PFSK-1 (cell line): ENCODE results near the gene ADGRL3.

Experiments
- FOXP2 ChIP-seq: optimal IDR thresholded peaks from 2 replicates; pipeline ENCODE3; 2011; ENCODE audit warnings: borderline replicate concordance, control low read depth, inconsistent platforms; ENCODE audit not compliant: insufficient read depth; ENCODE audit errors: extremely low read length, extremely low read depth
- POLR2AphosphoS5 ChIP-seq: IDR thresholded peaks from 2 replicates; pipeline ENCODE4 v1.6.1; 2012; ENCODE audit warnings: low read depth, mild to moderate bottlenecking, control low read depth, low read length, moderate library complexity
- REST ChIP-seq, 2 experiments: IDR thresholded peaks; 2 replicates each; pipeline versions ENCODE4 v1.6.1 to v1.8.0; 2011 to 2012; ENCODE audit warnings: low read depth in 2 of 2, low read length in 2 of 2, control low read depth in 1 of 2, inconsistent platforms in 1 of 2, mild to moderate bottlenecking in 1 of 2, moderate library complexity in 1 of 2; ENCODE audit not compliant: insufficient read depth in 1 of 2
- SIN3A ChIP-seq: IDR thresholded peaks from 2 replicates; pipeline ENCODE4 v1.6.1; 2012; ENCODE audit warnings: mild to moderate bottlenecking, low read length, moderate library complexity, borderline replicate concordance; ENCODE audit not compliant: insufficient read depth
- TAF1 ChIP-seq: IDR thresholded peaks from 2 replicates; pipeline ENCODE4 v1.6.1; 2012; ENCODE audit warnings: low read length, control low read depth, borderline replicate concordance; ENCODE audit not compliant: insufficient read depth

GRCh38 chr4:61853041-61853440 is 652.9 kb downstream of the ADGRL3 start:
- TF ChIP-seq POLR2AphosphoS5, result no peak
- TF ChIP-seq TAF1, result no peak
- no peak for TF ChIP-seq REST (IDR thresholded peaks at IDR 0.05; ENCODE audit: insufficient read depth in 1 of 2, low read depth in 2 of 2, low read length in 2 of 2)
- no peak for TF ChIP-seq SIN3A
- no peak for TF ChIP-seq FOXP2
